ENCODE results near the gene CCR2.

The CCR2 gene

DNA sequence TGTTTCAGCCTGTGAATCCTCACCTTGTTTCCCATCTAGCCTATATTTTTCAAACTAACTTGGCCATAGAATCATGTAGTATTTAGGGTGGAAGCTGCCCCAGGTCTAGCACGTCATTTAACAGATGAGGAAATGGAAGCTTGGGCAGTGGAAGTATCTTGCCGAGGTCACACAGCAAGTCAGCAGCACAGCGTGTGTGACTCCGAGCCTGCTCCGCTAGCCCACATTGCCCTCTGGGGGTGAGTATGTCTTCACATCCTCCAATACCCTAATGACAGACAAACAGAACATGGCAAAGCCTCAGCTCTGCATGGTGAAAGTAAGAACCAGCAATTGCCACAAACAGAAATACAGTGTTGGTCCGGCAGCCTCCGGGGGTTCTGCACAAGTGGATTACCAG, 14.7 kb downstream of the CCR2 start:
- H3K36me3 ChIP-seq (replicated peaks; ENCODE audit: low read depth, low read length), result no peaks in the 10 kb centered on the region
- no peaks in the 10 kb centered on the region for H3K9me3 ChIP-seq (ENCODE audit: insufficient read depth, low read length)
- peaks cover 60% of the 10 kb centered on the region for H3K27me3 ChIP-seq (ENCODE audit: low read depth, low read length)
- no peaks in the 10 kb centered on the region for H4K20me1 ChIP-seq (ENCODE audit: insufficient read depth, low read length)
- peak overlapping the region; percentile 19; the same call in 1 of the 2 replicates for H3K27ac ChIP-seq (ENCODE audit: low read length)
- peaks cover 62% of the 10 kb centered on the region for H3K4me1 ChIP-seq (ENCODE audit: low read length)
- H2AFZ ChIP-seq (ENCODE audit: low read depth, low read length), result peak overlapping the region; percentile 50; the same call in 1 of the 2 replicates
- H3K4me2 ChIP-seq (ENCODE audit: low read length), result peak overlapping the region; percentile 77
- no peak for TF ChIP-seq EZH2phosphoT487 (IDR thresholded peaks at IDR 0.05; ENCODE audit: low read depth)
- TF ChIP-seq, protein P1, sequence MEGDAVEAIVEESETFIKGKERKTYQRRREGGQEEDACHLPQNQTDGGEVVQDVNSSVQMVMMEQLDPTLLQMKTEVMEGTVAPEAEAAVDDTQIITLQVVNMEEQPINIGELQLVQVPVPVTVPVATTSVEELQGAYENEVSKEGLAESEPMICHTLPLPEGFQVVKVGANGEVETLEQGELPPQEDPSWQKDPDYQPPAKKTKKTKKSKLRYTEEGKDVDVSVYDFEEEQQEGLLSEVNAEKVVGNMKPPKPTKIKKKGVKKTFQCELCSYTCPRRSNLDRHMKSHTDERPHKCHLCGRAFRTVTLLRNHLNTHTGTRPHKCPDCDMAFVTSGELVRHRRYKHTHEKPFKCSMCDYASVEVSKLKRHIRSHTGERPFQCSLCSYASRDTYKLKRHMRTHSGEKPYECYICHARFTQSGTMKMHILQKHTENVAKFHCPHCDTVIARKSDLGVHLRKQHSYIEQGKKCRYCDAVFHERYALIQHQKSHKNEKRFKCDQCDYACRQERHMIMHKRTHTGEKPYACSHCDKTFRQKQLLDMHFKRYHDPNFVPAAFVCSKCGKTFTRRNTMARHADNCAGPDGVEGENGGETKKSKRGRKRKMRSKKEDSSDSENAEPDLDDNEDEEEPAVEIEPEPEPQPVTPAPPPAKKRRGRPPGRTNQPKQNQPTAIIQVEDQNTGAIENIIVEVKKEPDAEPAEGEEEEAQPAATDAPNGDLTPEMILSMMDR (IDR thresholded peaks at IDR 0.05; ENCODE audit: low read depth, low read length), result peak; percentile 96
- no peak overlapping the region for H3K4me3 ChIP-seq (ENCODE audit: low read length)
- H3K79me2 ChIP-seq (ENCODE audit: low read length), result no peaks in the 10 kb centered on the region
- peak overlapping the region; percentile 27; the same call in 1 of the 2 replicates for H3K9ac ChIP-seq (ENCODE audit: low read length)

GRCh38 chr3:46369151-46369550, 15.2 kb downstream of the CCR2 start:
- H3K27me3 ChIP-seq (ENCODE audit: low read depth, low read length), result peaks cover 60% of the 10 kb centered on the region

DNA sequence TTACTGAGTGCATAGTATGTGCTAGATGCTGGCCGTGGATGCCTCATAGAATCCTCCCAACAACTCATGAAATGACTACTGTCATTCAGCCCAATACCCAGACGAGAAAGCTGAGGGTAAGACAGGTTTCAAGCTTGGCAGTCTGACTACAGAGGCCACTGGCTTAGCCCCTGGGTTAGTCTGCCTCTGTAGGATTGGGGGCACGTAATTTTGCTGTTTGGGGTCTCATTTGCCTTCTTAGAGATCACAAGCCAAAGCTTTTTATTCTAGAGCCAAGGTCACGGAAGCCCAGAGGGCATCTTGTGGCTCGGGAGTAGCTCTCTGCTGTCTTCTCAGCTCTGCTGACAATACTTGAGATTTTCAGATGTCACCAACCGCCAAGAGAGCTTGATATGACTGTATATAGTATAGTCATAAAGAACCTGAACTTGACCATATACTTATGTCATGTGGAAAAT, 15.8 kb downstream of the CCR2 start:
- TF ChIP-seq EZH2phosphoT487 (IDR thresholded peaks at IDR 0.05; ENCODE audit: low read depth), result no peak
- TF ChIP-seq, protein P1 (IDR thresholded peaks at IDR 0.05; ENCODE audit: low read depth, low read length), result no peak
- no peaks in the 10 kb centered on the region for H3K9me3 ChIP-seq (ENCODE audit: insufficient read depth, low read length)
- peak overlapping the region; percentile 27; the same call in 1 of the 2 replicates for H3K9ac ChIP-seq (ENCODE audit: low read length)
- H3K79me2 ChIP-seq (ENCODE audit: low read length), result no peaks in the 10 kb centered on the region
- peak overlapping the region; percentile 55 for H3K4me3 ChIP-seq (ENCODE audit: low read length)
- H3K4me2 ChIP-seq (ENCODE audit: low read length), result peak overlapping the region; percentile 77
- peaks cover 54% of the 10 kb centered on the region for H3K4me1 ChIP-seq (ENCODE audit: low read length)
- no peak overlapping the region for H2AFZ ChIP-seq (ENCODE audit: low read depth, low read length)
- no peaks in the 10 kb centered on the region; the same call in 1 of the 2 replicates for H4K20me1 ChIP-seq (ENCODE audit: insufficient read depth, low read length)
- H3K27me3 ChIP-seq (ENCODE audit: low read depth, low read length), result peaks cover 63% of the 10 kb centered on the region
- H3K27ac ChIP-seq (ENCODE audit: low read length), result peak overlapping the region; percentile 53
- H3K36me3 ChIP-seq (replicated peaks; ENCODE audit: low read depth, low read length), result no peaks in the 10 kb centered on the region

More at GRCh38 chr3:46369151-46369550, 15.2 kb downstream of the CCR2 start:
- H3K36me3 ChIP-seq (replicated peaks; ENCODE audit: low read depth, low read length), result no peaks in the 10 kb centered on the region
- peak overlapping the region; percentile 55 for H3K4me3 ChIP-seq (ENCODE audit: low read length)
- H3K27ac ChIP-seq (ENCODE audit: low read length), result peak overlapping the region; percentile 53
- TF ChIP-seq, protein P1 (IDR thresholded peaks at IDR 0.05; ENCODE audit: low read depth, low read length), result no peak
- no peak for TF ChIP-seq EZH2phosphoT487 (IDR thresholded peaks at IDR 0.05; ENCODE audit: low read depth)
- no peaks in the 10 kb centered on the region for H3K9me3 ChIP-seq (ENCODE audit: insufficient read depth, low read length)
- peaks cover 56% of the 10 kb centered on the region for H3K4me1 ChIP-seq (ENCODE audit: low read length)
- H3K4me2 ChIP-seq (ENCODE audit: low read length), result peak overlapping the region; percentile 77
- no peak overlapping the region for H2AFZ ChIP-seq (ENCODE audit: low read depth, low read length)
- peak overlapping the region; percentile 27 for H3K9ac ChIP-seq (ENCODE audit: low read length)
- H3K79me2 ChIP-seq (ENCODE audit: low read length), result no peaks in the 10 kb centered on the region
- H4K20me1 ChIP-seq (ENCODE audit: insufficient read depth, low read length), result no peaks in the 10 kb centered on the region

GRCh38 chr3:46370839-46371518, 17.1 kb downstream of the CCR2 start, which contains the start of gene CCR5:
CCR5 (plus strand) TSS chr3:46370946; CDS start chr3:46372903, 1,957 bp downstream.
- peak within 1 kb of the TSS; percentile 53 for H3K27ac ChIP-seq (ENCODE audit: low read length)

More at GRCh38 chr3:46370839-46371518, 17.1 kb downstream of the CCR2 start, which contains the start of gene CCR5:
- Histone ChIP-seq H4K20me1 (ENCODE audit: insufficient read depth, low read length) (no peaks in the 10 kb centered on the region; the same call in 1 of the 2 replicates), H3K9me3 (ENCODE audit: insufficient read depth, low read length) (no peaks in the 10 kb centered on the region), H3K4me2 (ENCODE audit: low read length) (peak within 1 kb of the TSS; percentile 77), H2AFZ (ENCODE audit: low read depth, low read length) (no peak within 1 kb of the TSS), H3K9ac (ENCODE audit: low read length) (peak within 1 kb of the TSS; percentile 27; the same call in 1 of the 2 replicates), H3K36me3 (replicated peaks; ENCODE audit: low read depth, low read length) (no peaks in the 10 kb centered on the region), H3K79me2 (ENCODE audit: low read length) (no peaks in the 10 kb centered on the region), H3K27me3 (ENCODE audit: low read depth, low read length) (peaks cover 63% of the 10 kb centered on the region), H3K4me3 (ENCODE audit: low read length) (peak within 1 kb of the TSS; percentile 55), H3K4me1 (ENCODE audit: low read length) (peaks cover 50% of the 10 kb centered on the region)
- no peak; the same call in 1 of the 2 replicates for TF ChIP-seq EZH2phosphoT487 (IDR thresholded peaks at IDR 0.05; ENCODE audit: low read depth)
- TF ChIP-seq, protein P1 (IDR thresholded peaks at IDR 0.05; ENCODE audit: low read depth, low read length), result no peak

Data from OCI-LY3 (cell line).